ENCODE results near the gene NRXN3. TPM values are rescaled to one million over a fixed set of nuclear protein-coding genes. Genes with fewer than 3 reads are reported as not detected.

Gene NRXN3
- total and polyA plus RNA-seq, 2 of the 4 experiments (the other 2 are of a cell fraction) = 4.8 to 25.1 TPM

GRCh38 chr14:79161571-79161970 is 991.4 kb downstream of the NRXN3 start:
- Histone ChIP-seq H3K4me2 (ENCODE audit: low read depth, low read length) (no peak overlapping the region), H3K4me3 (ENCODE audit: insufficient read depth, low read depth, low read length) (no peak overlapping the region), H2AK9ac (replicated peaks; ENCODE audit: low read depth, low read length, poor library complexity) (no peak overlapping the region), H3K27me3 (ENCODE audit: control insufficient read depth, insufficient read depth, low read length) (no peaks in the 10 kb centered on the region; the same call in 1 of the 2 replicates), H3K9ac (ENCODE audit: low read depth, low read length) (no peak overlapping the region), H2BK120ac (ENCODE audit: low read depth, low read length) (no peak overlapping the region), H3K4me1 (ENCODE audit: control insufficient read depth, insufficient read depth, low read length) (no peaks in the 10 kb centered on the region), H3K18ac (ENCODE audit: low read depth, low read length) (no peak overlapping the region), H3K23ac (ENCODE audit: low read depth, low read length) (no peak overlapping the region), H3K27ac (ENCODE audit: insufficient read depth, low read length) (no peak overlapping the region), H3K9me1 (ENCODE audit: insufficient read depth, low read length) (no peaks in the 10 kb centered on the region), H2AK5ac (ENCODE audit: low read depth, low read length) (no peak overlapping the region), H4K8ac (ENCODE audit: low read depth in 2 of 2, low read length in 2 of 2) (no peak overlapping the region), H3K36me3 (ENCODE audit: control insufficient read depth, insufficient read depth, low read length) (no peaks in the 10 kb centered on the region), H4K20me1 (ENCODE audit: insufficient read depth, low read length) (no peaks in the 10 kb centered on the region), H2BK5ac (ENCODE audit: low read depth, low read length, poor library complexity, severe bottlenecking) (no peak overlapping the region), H2AFZ (replicated peaks; ENCODE audit: low read length, poor library complexity) (no peak overlapping the region), H2BK20ac (ENCODE audit: low read depth, low read length) (no peak overlapping the region), H3K79me1 (ENCODE audit: low read depth in 1 of 2, low read length in 2 of 2) (no peaks in the 10 kb centered on the region), H4K91ac (ENCODE audit: insufficient read depth, low read depth, low read length) (no peak overlapping the region), H2BK15ac (ENCODE audit: low read depth, low read length) (no peak overlapping the region), H4K5ac (ENCODE audit: low read depth, low read length) (no peak overlapping the region), H3K4ac (ENCODE audit: low read depth, low read length) (no peak overlapping the region), H3K14ac (replicated peaks; ENCODE audit: low read depth, low read length) (no peak overlapping the region), H3K56ac (ENCODE audit: extremely low read depth, insufficient read depth, low read length) (no peak overlapping the region), H3K9me3 (ENCODE audit: control insufficient read depth, insufficient read depth, low read length) (no peaks in the 10 kb centered on the region)
- WGBS, 2 experiments (ENCODE audit: extremely low coverage in 2 of 2, insufficient read length in 1 of 2) = 51% methylated on average over 2 of the region's 7 CpGs; no CpG with 5 or more reads in 1 of the 2 experiments
- no TSS peak for BruUV-seq (replicated peaks)
- dilution Hi-C loops (cut with HindIII; ENCODE audit: low sequenced_read_pairs, unreplicated experiment) (no loop called here), intact Hi-C loops (cut with micrococcal nuclease) (no loop called here), in situ Hi-C loops (cut with MboI; ENCODE audit: low sequenced_read_pairs) (no loop called here)
- DNase-seq = peak; percentile 56
- CTCF ChIA-PET = no interaction called here
- POLR2A ChIA-PET (ENCODE audit: unreplicated experiment) = no interaction called here
- TF ChIP-seq MAFK (IDR thresholded peaks at IDR 0.05; ENCODE audit: low read depth, low read length) (no peak), SMC3 (IDR thresholded peaks at IDR 0.05; ENCODE audit: low read depth, low read length) (no peak), MXI1 (IDR thresholded peaks at IDR 0.05; ENCODE audit: borderline replicate concordance, low read depth, low read length) (no peak), RFX5 (IDR thresholded peaks at IDR 0.05; ENCODE audit: low read depth, low read length) (no peak), FOS (IDR thresholded peaks at IDR 0.05; ENCODE audit: low read depth, low read length) (no peak), POLR2A (IDR thresholded peaks at IDR 0.05; ENCODE audit: low read depth, low read length) (no peak)
- TF ChIP-seq, protein P1, sequence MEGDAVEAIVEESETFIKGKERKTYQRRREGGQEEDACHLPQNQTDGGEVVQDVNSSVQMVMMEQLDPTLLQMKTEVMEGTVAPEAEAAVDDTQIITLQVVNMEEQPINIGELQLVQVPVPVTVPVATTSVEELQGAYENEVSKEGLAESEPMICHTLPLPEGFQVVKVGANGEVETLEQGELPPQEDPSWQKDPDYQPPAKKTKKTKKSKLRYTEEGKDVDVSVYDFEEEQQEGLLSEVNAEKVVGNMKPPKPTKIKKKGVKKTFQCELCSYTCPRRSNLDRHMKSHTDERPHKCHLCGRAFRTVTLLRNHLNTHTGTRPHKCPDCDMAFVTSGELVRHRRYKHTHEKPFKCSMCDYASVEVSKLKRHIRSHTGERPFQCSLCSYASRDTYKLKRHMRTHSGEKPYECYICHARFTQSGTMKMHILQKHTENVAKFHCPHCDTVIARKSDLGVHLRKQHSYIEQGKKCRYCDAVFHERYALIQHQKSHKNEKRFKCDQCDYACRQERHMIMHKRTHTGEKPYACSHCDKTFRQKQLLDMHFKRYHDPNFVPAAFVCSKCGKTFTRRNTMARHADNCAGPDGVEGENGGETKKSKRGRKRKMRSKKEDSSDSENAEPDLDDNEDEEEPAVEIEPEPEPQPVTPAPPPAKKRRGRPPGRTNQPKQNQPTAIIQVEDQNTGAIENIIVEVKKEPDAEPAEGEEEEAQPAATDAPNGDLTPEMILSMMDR (conservative IDR thresholded peaks at IDR 0.05; ENCODE audit: low read depth, low read length) = no peak
- no peak; the same call in 1 of the 2 replicates for ATAC-seq (ENCODE audit: low read depth)

Data from IMR-90 (cell line).